Stimulated activated CD4-positive, alpha-beta T cell treated with anti-CD3 and anti-CD28 coated beads, Interleukin-4, amount 100 ng/mL, for 1 hour (primary cell): ENCODE data around the gene PKMYT1.
A peak's percentile ranks its signal among the peaks of the same experiment; 100 is the strongest.

ENCODE experiments used
- DNase-seq: peaks from one replicate; pipeline ENCODE4 v3.0.0-alpha.2; 2020

Gene PKMYT1

DNA sequence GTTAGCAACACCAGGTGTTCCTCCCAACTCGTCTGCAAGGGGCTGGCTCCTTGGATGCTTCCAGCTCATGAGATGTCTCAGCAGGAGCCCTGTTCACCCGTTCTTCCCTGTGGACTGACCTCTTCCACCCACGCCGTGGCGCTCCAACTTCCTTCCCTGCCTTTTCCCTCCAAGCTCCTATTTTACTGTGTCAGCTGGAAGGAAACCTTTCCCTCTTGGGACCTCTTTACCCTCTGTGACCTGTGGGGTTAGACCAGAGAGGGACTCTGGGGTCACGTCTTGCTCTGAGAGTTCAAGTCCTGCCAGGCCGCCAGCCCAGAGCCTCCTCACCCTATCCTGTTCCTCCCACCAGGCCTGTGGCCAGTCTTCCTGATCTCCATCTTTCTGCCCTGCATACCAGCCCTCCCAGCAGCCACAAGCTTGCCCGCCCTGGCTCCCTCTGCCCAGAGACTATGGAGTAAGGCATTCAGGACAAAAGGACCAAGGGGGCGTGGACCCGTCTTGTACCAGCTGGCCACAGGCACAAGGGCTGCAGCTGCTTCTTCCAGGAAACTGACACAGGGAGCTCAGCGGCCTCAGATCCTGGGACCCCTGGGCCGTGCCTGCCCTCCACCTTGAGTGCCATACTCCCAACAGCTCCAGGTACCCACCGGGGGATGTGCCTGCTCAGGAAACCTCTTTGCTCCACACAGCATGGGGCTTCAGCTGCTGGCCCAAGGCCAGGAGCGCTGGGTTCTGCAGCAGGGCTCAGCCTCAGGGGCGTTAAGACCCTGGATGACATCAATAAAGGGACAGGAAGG, 8.1 kb downstream of the PKMYT1 start:
- no peak for DNase-seq

DNA sequence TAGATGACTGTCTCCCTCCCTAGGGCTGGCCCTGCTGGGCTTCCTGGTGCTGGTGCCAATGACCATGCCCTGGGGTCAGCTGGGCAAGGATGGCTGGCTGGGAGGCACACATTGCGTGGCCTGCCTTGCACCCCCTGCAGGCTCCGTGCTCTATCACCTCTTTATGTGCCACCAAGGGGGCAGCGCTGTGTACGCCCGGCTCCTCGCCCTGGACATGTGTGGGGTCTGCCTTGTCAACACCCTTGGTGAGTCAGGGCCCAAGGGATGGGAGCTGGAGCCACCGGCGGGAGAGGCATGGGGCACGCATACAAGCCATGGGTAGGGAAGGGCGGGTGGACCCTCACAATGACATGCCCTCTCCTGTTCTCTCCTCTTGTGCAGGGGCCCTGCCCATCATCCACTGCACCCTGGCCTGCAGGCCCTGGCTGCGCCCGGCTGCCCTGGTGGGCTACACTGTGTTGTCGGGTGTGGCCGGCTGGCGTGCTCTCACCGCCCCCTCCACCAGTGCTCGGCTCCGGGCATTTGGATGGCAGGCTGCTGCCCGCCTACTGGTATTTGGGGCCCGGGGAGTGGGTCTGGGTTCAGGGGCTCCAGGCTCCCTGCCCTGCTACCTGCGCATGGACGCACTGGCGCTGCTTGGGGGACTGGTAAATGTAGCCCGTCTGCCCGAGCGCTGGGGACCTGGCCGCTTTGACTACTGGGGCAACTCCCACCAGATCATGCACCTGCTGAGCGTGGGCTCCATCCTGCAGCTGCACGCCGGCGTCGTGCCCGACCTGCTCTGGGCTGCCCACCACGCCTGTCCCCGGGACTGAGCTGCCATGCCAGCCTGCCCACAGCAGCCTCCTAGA, 8.9 kb downstream of the PKMYT1 start:
- DNase-seq = no peak

DNA sequence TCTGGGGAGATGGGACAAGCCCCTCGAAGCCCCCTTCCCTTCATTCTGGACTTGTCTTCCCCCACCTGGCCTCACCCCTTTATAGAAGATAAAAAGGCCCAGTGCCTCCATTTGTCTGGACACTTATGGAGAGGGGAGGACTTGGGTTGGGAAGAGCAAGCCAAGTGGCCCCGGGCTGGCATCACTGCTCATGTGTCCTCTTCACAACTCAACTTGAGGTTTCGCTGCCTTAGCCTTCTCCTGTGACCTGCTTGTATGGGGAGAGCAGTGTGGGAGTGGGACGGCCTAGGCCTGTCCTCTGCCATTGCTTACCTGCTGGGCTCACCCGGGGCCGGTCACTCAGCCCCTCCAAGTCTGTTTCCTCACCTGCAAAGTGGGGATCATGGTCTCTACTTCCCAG, 9.7 kb downstream of the PKMYT1 start:
- no peak for DNase-seq

DNA sequence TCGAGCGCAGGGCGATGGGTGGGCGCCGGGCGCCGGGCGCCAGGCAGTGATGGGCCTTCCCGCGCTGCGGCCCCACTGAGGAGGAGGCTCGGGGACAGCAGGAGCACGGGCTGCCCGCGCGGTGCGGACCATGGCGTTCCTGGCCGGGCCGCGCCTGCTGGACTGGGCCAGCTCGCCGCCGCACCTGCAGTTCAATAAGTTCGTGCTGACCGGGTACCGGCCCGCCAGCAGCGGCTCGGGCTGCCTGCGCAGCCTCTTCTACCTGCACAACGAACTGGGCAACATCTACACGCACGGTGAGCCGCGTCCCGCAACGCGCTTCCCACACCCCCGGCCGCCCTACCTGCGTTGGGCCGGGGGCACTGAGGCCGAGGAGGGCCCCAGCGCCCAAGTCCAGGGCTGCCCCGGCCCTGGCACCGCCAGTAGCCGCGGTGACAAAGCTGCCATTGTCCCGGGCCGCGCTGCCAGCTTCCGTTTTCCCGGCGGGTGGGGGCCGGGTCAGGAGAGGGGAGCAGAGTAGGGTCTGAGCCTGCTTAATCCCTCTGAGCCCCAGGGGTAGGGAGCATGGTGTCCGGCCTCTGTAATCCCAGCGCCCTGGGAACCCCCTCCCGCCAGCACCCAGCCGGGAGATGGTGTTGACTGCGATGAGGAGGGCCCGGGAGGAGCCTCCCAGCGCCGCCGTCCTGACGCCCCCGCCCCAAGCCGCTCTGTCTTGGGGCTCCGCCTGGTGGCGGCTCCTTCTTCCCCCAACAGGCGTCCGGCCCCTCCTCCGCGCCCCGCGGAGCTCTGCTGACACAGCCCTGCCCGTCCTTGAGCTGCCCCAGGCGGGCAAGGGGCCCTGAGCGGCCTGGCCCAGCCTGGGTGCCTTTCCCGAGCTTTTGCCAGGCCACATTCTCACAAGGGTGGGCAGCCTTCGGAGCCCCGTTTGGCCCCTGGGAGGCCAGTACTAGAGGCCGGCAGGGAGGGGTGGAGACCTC, 10.4 kb downstream of the PKMYT1 start:
- peak; percentile 78 for DNase-seq

DNA sequence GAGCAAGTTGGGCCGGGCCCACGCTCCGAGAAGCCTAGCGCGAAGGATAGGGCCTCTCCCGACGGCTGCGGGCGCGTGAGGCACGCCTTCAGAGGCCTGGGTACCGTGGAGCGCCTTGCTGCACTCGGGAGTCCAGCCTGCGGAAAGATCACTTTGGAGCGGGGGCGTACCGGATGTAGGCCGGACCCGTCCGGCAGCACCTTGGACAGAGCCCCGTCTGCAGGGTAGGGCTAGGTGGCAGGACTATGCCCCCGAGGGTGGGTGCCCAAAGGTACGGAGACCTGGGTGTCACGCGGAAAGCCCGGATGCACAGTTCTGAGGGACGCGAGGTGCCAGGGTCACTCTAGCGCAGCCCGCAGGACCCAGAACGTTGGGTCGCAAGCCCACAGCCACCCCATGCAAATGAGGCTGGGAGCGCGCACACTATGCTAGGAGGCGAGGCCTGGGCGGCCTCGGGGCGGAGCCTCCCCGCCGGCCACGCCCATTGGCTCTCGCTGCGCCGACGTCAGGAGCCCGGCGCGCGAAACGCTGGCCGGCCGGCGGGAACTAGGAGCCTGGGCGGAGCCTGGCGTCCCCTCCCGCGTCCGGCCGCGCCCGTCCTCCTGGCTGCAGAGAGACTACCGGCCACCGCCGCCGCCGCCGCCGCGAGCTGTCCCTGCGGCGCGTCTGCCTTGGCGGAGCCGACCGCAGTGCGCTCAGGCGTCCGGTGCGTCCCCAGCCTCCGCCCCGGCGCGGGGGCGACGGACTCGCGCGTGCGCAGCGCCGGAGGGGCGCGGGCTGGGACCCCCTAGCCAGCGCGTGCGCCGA, 11.3 kb downstream of the PKMYT1 start, which contains the start of gene PAQR4:
Gene PAQR4, plus strand, starts transcription at position 611 of the 807 bp plus-strand sequence. CDS start 327 bp downstream, outside the sequence.
- DNase-seq = peak; percentile 78

DNA sequence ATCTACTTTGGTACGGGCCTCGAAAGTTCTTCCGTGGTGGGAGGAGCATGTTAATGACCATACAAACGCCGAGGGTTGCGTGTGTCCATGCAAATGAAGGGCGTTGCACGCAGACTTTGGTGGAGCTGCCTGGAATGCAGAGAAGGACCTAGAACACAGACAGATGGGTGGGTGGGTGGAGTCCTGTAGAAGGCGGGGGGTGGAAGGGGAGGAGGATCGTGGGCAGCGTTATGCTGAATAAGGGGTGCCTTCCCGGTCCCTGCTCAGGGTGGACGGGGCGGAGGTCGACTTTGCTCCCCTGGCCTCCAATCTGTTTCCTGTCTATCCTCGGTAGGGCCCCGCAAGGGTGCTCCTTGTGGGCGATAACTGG, 11.9 kb downstream of the PKMYT1 start:
- DNase-seq = no peak

DNA sequence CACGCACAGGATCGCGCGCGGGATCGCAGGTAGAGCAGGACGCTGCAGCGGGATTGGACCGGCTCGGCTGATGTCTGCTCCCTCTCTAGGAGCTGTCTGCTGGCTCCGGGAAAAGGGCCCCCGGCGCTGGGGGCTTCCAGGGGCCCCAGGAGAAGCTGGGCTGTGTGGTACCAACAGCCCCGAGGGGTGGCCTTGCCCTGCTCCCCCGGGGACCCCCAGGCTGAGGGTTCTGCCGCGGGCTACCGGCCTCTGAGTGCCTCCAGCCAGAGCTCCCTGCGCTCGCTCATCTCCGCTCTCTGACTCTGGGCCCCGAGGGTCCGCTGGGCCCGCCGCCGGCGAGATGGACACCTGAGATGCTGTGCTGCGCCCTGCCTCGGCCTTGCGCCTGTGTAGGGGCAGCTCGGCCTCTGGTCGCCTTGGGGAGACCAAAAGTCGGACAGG, 12.5 kb downstream of the PKMYT1 start:
- no peak for DNase-seq

DNA sequence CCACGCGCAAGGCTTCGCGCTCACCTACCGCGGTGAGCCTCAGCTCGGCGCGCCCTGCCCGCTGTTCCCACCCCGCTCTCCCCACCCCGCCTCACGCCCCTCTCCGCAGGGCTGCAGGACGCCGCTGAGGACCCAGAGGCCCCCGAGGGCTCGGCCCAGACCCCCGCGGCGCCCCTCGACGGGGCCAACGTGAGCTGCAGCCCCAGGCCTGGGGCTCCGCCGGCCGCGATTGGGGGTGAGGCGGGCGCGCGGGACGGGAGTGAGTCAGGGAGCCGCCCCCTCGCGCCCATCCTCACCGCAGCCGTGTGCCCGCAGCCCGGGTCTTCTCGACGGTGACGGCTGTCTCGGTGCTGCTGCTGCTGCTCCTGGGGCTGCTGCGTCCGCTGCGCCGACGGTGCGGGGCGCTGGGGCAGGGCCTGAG, 13.0 kb downstream of the PKMYT1 start:
- DNase-seq = no peak

DNA sequence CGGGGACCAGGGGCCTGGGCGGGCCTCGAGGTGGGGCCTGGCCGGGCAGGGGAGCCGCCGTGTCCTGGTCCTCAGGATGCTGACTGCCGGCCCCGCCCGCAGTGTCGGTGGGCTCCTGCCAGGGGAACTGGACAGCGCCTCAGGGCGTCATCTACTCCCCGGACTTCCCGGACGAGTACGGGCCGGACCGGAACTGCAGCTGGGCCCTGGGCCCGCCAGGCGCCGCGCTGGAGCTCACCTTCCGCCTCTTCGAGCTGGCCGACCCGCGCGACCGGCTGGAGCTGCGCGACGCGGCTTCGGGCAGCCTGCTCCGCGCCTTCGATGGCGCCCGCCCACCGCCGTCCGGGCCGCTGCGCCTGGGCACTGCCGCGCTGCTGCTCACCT, 13.4 kb downstream of the PKMYT1 start:
- DNase-seq = no peak

DNA sequence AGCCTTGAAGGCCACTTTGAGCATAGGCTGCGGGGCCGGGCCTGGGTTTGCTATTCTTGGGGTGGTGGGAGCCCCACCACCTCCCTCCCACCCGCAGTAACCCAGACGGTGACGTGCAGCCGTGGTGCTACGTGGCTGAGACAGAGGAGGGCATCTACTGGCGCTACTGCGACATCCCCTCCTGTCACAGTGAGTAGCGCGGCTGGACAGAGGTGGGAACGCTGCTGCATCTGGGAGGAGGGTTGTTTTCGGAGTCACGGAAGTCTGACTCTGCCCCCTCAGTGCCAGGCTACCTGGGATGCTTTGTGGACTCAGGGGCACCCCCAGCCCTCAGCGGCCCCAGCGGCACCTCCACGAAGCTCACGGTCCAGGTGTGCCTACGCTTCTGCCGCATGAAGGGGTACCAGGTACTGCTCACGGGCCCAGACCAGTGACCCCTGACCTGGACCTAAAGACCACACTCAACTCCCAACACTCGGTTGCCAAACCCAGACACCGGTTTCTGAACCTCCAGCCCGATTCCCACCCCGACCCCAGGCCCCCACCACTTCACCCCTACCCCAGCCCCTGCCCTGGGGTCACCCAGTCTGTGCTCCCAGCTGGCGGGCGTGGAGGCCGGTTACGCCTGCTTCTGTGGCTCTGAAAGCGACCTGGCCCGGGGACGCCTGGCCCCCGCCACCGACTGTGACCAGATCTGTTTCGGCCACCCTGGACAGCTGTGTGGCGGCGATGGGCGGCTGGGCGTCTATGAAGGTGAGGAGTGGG, 14.0 kb downstream of the PKMYT1 start:
- DNase-seq = no peak

DNA sequence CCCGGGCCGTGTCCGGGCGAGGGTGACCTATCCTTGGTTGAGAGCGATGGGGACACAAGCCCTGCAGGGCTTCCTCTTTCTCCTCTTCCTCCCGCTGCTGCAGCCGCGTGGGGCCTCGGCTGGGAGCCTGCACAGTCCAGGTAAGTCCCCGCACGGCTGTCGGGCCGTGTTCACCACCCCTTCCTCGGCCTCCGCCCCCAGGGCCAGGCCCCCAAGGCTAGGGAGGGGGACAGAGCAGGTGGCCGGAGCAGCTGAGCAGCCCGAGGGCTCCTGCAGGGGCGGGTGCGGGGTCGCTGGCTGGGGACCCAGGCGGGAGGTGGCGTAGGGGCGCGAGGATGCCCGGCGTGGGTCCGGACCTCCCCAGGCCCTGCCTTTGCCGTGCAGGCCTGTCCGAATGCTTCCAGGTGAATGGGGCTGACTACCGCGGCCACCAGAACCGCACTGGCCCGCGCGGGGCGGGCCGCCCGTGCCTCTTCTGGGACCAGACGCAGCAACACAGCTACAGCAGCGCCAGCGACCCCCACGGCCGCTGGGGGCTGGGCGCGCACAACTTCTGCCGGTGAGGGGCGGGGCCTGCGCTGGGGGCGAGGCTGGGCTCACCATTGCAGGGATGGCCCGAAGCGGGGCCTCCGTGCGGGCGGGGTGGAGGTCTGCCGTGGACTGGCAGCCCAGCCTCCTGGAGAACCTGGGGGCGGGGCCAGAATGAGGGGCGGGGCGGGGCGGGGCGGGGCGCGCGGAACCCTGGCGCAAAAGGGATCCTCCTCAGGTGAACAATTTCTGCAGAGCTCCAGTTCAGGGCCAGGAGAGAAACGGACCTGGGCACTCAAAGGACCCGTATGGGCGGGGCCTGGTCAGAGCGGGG, 15.5 kb downstream of the PKMYT1 start:
- DNase-seq = peak; percentile 63

DNA sequence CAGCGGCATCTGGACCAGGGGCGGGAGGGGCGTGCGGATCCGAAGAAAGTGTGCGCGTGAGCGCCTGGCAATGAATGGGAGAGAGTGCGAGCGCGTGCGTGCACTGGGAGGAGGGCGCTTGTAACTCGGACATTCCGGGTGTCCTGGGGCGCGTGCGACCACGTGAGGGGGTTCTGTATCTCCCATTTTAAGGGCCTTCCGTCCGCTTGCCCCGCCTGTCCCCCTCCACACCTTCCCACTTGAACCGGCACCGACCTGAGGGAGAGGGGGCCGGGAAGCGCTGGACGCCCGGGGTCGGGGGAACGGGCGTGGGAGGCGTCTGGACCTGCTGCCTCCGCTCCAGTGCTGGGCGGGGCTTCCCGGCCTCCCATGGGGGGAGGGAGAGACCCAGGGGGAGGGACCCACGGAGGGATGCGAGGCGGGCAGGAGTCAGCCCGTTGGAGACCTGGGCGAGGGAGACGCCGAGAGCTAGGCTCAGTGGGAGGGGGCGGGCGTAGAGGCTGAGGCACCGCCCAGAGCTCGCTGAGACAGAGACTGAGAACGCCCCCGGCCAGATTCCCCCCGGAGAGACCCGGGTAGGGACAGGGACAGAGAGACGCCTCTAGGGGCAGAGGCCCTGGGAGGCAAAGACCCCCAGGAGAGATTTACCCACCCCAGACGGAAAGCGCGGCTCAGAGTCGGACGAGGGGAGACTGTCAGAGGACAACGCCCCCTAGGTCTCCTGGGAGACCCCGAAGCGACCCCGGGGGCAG, 16.3 kb downstream of the PKMYT1 start, which contains the start of gene KREMEN2:
Gene KREMEN2, plus strand, starts transcription at position 553 of the 752 bp plus-strand sequence. CDS start 246 bp downstream, outside the sequence.
- DNase-seq = peak; percentile 56

DNA sequence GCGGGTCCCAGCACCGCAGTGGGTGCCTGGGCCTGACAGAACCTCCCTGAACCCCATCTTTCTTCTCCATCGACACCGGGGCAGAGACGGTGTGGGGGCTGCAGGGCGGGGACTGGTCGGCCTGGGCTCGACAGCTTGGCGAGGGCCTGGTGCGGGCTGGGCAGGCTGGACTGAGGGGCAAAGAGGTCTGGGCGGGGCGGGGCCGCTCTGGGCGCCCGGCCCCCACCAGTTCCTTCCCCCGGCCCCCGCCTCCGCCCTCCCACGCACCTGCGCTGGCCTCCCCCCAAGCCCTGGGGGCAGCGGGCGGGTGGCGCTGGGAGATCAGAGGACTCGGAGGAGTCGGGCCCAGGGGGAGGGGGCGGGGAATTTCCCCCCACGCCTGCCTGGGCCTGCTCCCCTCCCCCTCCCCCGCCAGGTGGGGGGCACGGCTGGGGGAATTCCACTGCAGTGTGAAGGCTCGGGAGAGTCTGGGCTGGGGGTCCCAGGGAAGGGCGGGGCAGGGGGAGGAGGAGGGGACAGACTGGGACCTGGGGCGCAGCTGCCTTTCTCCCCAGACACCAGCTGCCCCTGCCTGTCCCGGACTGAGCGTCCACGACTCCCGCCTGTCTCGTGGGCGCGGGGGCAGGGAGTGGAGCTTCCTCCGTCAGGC, 17.0 kb downstream of the PKMYT1 start:
- peak; percentile 35 for DNase-seq

DNA sequence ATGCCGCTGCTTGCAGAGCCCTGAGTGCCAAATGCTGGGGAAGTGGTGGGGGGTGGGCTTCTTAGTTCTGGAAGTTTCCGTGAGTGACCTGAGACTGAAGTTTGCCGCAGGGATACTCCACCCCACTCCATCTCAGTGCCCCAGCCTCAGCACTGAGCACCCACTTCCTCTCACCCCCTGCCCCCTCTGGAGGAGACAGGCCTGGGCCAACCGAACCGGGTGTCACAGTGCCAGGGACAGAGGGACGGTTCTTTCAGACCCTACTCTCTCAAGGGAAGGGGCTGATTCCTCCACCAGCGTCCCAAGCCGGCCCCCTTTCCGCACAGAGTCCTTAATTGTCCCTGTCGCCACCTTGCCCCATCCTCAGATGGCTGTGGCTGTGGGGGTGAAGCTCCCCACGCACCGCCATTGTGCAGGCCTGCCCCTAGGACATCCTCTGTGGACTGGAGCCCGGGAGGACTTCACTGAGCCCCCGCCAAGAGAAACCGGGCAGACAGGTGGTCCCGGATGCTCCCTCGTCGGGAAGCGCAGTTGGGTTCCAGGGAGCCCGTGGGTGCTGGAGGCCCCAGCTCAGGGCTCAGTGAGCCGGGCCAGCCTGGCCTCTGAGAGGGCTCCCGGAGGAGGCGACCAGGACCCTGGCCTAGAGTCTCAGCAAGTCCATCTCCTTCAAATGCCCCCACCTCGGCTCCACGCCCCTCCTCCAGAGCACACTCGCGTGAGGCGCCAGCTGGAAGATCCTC, 17.7 kb downstream of the PKMYT1 start:
- DNase-seq = no peak

DNA sequence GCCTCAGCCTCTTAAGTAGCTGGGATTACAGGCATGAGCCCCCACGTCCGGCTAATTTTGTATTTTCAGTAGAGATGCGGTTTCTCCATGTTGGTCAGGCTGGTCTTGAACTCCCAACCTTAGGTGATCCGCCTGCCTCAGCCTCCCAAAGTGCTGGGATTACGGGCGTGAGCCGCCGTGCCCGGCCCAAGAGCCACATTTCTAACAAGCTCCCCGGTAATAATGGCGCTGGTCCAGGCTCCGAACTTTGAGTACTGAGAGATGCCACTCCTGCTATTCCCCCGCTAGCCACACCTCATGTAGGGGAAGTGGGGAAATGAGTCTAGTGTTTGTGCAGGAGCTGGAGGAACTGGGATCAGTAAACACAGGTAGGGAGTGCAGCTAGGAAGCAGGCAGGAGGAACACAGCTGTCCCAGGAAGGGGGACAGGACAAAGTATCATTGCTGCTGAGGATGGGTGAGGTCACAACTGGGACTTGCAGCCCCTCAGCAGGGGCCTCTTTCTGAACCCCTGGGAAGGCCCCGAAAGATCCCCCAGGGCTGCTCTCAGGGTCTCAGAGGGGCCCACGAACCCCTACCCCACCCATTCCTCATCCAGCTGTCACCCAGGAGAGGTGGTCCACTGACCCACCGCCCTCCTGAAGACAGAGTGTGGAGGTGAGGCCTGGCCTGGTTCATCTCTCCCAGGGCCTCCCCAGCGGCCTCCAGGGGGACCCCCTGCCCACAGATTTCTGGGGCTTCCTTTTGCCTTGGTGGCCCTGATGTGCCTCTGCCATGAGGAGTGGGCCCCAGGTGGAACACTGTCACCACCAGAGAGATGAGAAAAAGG, 19.8 kb downstream of the PKMYT1 start:
- no peak for DNase-seq

DNA sequence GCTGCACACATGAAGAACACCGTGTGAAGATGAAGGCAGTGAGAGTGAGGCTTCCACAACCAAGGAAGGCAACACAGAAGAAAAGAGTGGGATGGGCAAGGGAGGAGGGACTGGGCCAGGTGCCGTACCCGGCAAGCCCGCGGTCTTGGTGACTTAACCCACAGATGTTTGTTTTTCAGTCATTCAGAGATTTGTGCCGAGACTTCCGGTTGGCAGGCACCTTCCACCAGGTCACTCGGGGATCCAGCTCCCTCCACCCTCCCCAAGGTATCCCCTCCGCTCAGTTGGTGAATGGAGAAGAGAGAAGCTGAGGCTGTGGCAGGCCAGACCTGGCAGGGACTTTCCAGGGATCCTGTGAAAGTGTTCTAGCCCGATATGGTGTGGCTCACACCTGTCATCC, 21.0 kb downstream of the PKMYT1 start:
- no peak for DNase-seq

DNA sequence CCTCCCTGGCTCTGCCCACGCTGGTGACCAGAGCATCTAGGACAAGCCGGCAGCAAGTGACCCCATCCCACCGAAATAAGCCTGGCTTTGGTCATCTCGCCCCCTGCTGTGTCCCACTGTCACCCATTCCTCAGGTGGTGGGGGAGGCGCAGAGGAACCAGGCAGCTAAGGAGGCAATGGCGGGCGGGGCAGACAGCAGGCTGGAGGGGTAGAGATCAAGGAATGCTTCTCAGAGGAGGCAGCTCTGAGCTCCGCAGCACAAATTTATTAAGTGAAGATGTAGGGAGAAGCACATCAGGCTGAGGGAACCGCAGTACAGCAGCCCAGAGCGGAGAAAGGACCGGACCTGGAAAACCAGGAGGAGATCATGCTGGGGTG, 23.7 kb downstream of the PKMYT1 start:
- DNase-seq = no peak
